Psoas muscle (tissue), 8 donors: Measurements from ENCODE around the gene MTUS2. TPM values are rescaled to one million over a fixed set of nuclear protein-coding genes. Genes with fewer than 3 reads are reported as not detected.
A peak's percentile ranks its signal among the peaks of the same experiment; 100 is the strongest.

Experiments used
- ATAC-seq, 4 donors: fragments of 200-7000 bp; cut with Tn5 transposase; one replicate each; pipeline ENCODE4 v1.9.1; 2020; ENCODE audit warnings: moderate library complexity in 3 of 4, mild to moderate bottlenecking in 2 of 4
- DNase-seq, 2 donors: peaks; one replicate each; pipeline ENCODE4 v3.0.0-alpha.2; 2020
- H3K27ac ChIP-seq: fragments of 200-600 bp; one replicate; pipeline ENCODE4 v1.8.0; 2022
- H3K27me3 ChIP-seq, 3 donors: fragments of 200-600 bp in 1 of 3; one replicate each; pipeline versions ENCODE4 v1.6.1 to v1.8.0; 2013 to 2022; ENCODE audit warnings: low read length in 2 of 3, mild to moderate bottlenecking in 2 of 3, moderate library complexity in 1 of 3; ENCODE audit not compliant: insufficient read depth in 3 of 3
- H3K36me3 ChIP-seq, 2 donors: fragments of 200-600 bp in 1 of 2; one replicate each; pipeline versions ENCODE4 v1.6.1 to v1.8.0; 2013 to 2022; ENCODE audit warnings: low read depth in 1 of 2, mild to moderate bottlenecking in 1 of 2, moderate library complexity in 1 of 2; ENCODE audit not compliant: insufficient read depth in 1 of 2
- H3K4me1 ChIP-seq: fragments of 200-600 bp; one replicate; pipeline ENCODE4 v1.8.0; 2022
- H3K4me3 ChIP-seq: fragments of 200-600 bp; one replicate; pipeline ENCODE4 v1.8.0; 2022; ENCODE audit warnings: mild to moderate bottlenecking
- H3K9me3 ChIP-seq: fragments of 200-600 bp; one replicate; pipeline ENCODE4 v1.8.0; 2022
- CTCF ChIP-seq: fragments of 200-600 bp; IDR thresholded peaks from one replicate; pipeline ENCODE4 v1.8.0; 2022; ENCODE audit warnings: antibody characterized with exemption
- WGBS, 3 donors: extraction: QIAGEN DNeasy Blood & Tissue Kit; methylation state at CpG; one replicate each; pipeline versions ENCODE4 v1.1.6 to v1.1.7; 2013; 5-methylcytosine and 5-hydroxymethylcytosine counted together
- intact Hi-C, 2 donors: fragments of 100-400 bp; cut with DNase I; formaldehyde crosslinking; loops; one replicate each; pipeline versions ENCODE4 v1.11.0 to v1.14.2; 2022
- polyA plus RNA-seq, 3 donors: library from polyadenylated mRNA; stranded (reverse); fragments of 200-250 nt; gene quantifications; one replicate each; pipeline ENCODE4 v1.2.3, GENCODE V29; 2013
- total RNA-seq, 4 donors: library from RNA; stranded (reverse); fragmentation: NEBNext Ultra II Directional in 2 of 4; extraction: Animal tissue kit (Norgen Biotek cat#: 25700) in 2 of 4; gene quantifications; one replicate each; pipeline versions ENCODE4 v1.2.1 to v1.2.4, GENCODE V29; 2021 to 2023
- donor health status: healthy with polysubstance abuse.
- donor health status: DM: no; HTN: no; CAD: no; lungs with moderate emphysema.
- donor health status: Bipolar disorder and iron deficiency.
- donor health status: healthy.
- donor health status: DM: yes; HTN: yes; CAD: no.
- donor health status: DM: no; HTN: no; CAD: no.
- donor health status: DM: no; HTN: no; CAD: no.
- donor health status: DM: yes; HTN: yes; CAD: no.

The MTUS2 gene
- total and polyA plus RNA-seq, 7 donors = 0.03 to 0.79 (median 0.14) TPM; not detected in 2

DNA sequence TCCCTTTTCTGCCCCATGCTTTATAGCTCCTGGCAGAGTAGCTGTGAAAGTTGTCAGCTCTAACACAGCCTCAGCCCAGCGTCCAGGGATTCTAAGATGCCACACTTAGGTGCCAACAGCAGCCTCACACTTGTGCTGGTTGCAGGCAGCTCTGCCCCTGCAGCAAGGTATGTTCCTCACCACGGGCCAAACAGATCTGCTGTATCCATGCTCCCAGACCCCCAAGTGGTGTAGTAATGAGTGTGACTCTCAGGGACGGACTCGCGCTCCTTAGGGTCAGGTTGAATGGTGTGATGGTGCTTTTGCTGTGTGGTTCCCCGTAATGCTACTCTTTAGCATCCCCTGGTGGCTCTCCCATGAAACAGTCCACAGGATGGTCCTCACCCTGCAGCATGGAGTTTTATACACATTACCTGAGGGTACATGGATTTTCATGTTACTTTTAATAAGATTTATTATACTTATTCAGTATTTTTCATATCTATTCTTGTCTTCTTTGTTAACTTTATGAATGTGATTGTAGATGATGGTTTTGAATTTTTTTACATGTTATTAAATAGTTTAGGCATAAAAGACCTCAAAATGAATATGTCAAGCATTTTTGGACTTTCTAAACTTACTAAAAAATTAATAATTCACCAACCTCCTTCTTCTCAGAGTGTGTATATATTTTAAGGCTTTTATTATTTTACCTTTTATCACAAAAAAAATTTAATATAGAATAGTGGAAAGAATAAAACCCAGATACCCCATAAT lies 542.9 kb downstream of the MTUS2 start:
- DNase-seq = no peak
- Histone ChIP-seq H3K27ac (no peak overlapping the region), H3K4me3 (no peak overlapping the region), H3K4me1 (no peaks in the 10 kb centered on the region), H3K27me3 (peaks cover 0 to 5% (median 1%) of the 10 kb centered on the region in 3 donors), H3K9me3 (no peaks in the 10 kb centered on the region), H3K36me3 (no peaks in the 10 kb centered on the region)
- 5 to 7% (median 6%) methylated on average over 6 of the region's 6 CpGs for WGBS, 3 donors
- TF ChIP-seq CTCF = peak; percentile 65
- ATAC-seq = peak in 2 of 4 donors; percentile 43 to 62
- intact Hi-C loops = no loop called here

DNA sequence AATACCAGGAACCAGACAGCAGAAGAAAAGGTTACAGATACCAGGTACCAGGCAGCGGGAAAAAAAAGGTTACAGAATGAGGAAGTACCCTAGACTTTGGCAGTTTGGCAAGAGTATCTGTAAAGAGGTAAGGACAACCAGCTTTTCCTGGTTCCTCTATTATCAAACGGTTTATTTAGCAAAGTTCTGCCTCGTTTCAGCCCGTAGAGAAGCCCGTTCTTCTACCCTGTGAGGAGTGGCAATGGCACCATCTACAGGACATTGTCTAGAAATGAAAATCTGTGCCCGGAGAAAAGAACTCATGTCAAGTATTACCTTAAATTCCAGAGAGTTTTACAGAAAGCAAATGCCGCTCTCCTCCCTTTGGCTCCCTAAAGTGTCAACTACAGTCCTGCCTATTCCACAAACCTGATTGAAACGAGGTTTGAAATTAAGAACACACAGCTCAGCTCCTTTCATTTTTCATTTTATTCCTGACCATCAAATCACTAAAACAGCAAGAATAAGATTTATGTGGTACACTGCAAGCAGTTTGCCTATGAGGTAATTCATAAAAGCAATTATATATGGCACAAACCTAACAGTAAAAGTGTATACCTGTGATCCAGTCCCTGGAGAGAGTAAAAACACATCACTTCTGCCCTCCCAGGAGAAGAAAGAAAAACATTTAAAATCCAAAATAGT lies 549.1 kb downstream of the MTUS2 start:
- no peaks in the 10 kb centered on the region for H3K4me1 ChIP-seq
- intact Hi-C loops = no loop called here
- no peaks in the 10 kb centered on the region for H3K36me3 ChIP-seq
- DNase-seq = no peak
- peak; percentile 40 for TF ChIP-seq CTCF
- no peaks in the 10 kb centered on the region for H3K9me3 ChIP-seq
- H3K27me3 ChIP-seq = no peaks in the 10 kb centered on the region
- no peak overlapping the region for H3K4me3 ChIP-seq
- H3K27ac ChIP-seq = no peak overlapping the region
- 5 to 12% (median 9%) methylated on average over 8 of the region's 8 CpGs for WGBS, 3 donors
- no peak for ATAC-seq

DNA sequence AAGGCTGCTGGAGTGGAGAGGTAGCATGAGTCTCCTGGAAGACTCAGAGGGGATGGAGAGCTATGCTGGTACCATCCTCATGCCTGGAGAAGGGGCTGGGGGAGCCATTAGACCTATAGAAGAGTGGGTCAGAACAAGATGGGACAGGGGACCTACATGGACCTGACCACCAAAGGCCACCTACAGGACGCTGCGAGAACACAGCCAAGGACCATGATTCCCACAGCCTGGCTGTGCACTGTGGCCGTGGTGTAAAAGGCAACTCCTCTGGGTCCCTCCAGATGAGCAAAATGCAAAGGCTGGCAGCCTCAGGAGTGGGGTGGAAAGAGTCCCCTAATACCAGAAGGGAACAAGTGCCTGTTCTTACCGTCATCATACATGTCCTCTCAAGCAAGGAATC lies 559.1 kb downstream of the MTUS2 start:
- intact Hi-C loops = no loop called here
- DNase-seq (no peak), ATAC-seq (no peak)
- peaks cover 0 to 5% (median 4%) of the 10 kb centered on the region in 3 donors for H3K27me3 ChIP-seq
- no peak overlapping the region for H3K4me3 ChIP-seq
- TF ChIP-seq CTCF = no peak
- no peak overlapping the region for H3K27ac ChIP-seq
- no peaks in the 10 kb centered on the region for H3K9me3 ChIP-seq
- no peaks in the 10 kb centered on the region for H3K4me1 ChIP-seq
- 78 to 90% (median 90%) methylated on average over 4 of the region's 4 CpGs for WGBS, 3 donors
- H3K36me3 ChIP-seq = no peaks in the 10 kb centered on the region

DNA sequence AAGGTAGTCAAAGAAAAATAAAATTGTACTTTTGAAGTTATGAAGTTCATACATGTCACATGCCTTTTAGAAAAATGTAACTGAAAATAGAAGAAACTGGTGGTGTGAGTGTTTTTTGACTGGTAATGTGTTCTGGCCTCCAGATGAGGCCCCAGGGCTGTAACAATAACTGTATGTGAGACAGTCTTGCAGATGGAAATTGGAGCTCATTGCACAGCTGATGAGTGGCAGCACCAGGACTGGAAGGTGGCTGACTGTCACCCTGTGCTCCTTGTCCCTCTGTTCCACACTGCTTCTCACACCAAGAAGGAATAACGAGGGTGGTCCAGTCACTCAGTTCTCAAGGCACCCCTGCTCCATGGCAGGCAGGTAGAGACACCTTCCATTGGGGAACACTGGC lies 559.7 kb downstream of the MTUS2 start:
- H3K27me3 ChIP-seq = peaks cover 0 to 6% (median 5%) of the 10 kb centered on the region in 3 donors
- H3K4me3 ChIP-seq = no peak overlapping the region
- no peak for TF ChIP-seq CTCF
- intact Hi-C loops = no loop called here
- DNase-seq (no peak), ATAC-seq (no peak)
- no peaks in the 10 kb centered on the region for H3K9me3 ChIP-seq
- 0 to 33% (median 0%) methylated on average over 1 of the region's 1 CpG for WGBS, 3 donors
- no peaks in the 10 kb centered on the region for H3K36me3 ChIP-seq
- no peaks in the 10 kb centered on the region for H3K4me1 ChIP-seq
- H3K27ac ChIP-seq = no peak overlapping the region
